Measurements from ENCODE around the gene IGLON5.

- TF ChIP-seq POLR2A (IDR thresholded peaks at IDR 0.05) = no peak
- TF ChIP-seq, protein P1, sequence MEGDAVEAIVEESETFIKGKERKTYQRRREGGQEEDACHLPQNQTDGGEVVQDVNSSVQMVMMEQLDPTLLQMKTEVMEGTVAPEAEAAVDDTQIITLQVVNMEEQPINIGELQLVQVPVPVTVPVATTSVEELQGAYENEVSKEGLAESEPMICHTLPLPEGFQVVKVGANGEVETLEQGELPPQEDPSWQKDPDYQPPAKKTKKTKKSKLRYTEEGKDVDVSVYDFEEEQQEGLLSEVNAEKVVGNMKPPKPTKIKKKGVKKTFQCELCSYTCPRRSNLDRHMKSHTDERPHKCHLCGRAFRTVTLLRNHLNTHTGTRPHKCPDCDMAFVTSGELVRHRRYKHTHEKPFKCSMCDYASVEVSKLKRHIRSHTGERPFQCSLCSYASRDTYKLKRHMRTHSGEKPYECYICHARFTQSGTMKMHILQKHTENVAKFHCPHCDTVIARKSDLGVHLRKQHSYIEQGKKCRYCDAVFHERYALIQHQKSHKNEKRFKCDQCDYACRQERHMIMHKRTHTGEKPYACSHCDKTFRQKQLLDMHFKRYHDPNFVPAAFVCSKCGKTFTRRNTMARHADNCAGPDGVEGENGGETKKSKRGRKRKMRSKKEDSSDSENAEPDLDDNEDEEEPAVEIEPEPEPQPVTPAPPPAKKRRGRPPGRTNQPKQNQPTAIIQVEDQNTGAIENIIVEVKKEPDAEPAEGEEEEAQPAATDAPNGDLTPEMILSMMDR (IDR thresholded peaks at IDR 0.05) = no peak
Observed at GRCh38 chr19:51346742-51347141, 35.3 kb downstream of the IGLON5 start.
